HepG2 (cell line): Measurements from ENCODE around the gene GLDN. TPM values are rescaled to one million over a fixed set of nuclear protein-coding genes. Genes with fewer than 3 reads are reported as not detected.

ENCODE experiments used
- ATAC-seq: fragments of 200-7000 bp; cut with Tn5 transposase; 3 replicates; pipeline ENCODE4 v1.9.1; 2020; ENCODE audit warnings: mild to moderate bottlenecking, moderate library complexity
- BruUV-seq: library from RNA; stranded (reverse); fragments of 400-500 nt; replicated peaks from 2 replicates; lab custom pipeline; 2021; lab: Mats Ljungman, UMichigan
- CTCF ChIA-PET: fragments of 300-600 bp; formaldehyde crosslinking; extraction: SDS; loops from one replicate; lab custom pipeline; 2021; ENCODE audit warnings: low total read pairs, inconsistent platforms, low intra/inter-chr PET ratio; lab: Yijun Ruan, JAX
- POLR2A ChIA-PET: fragments of 350-600 bp; sonication (Branson Sonifier 250); formaldehyde crosslinking; loops from one replicate; lab custom pipeline; 2020; ENCODE audit warnings: antibody characterized with exemption, inconsistent platforms; lab: Yijun Ruan, JAX
- DNase-seq: peaks from one replicate; pipeline ENCODE4 v3.0.0-alpha.2; 2015; ENCODE audit warnings: low spot score
- FAIRE-seq: peaks from 3 replicates; lab custom pipeline; 2011; peaks lifted over from hg19 to GRCh38; lab: Jason Lieb, UNC
- H2AFZ ChIP-seq: one replicate; pipeline ENCODE4 v1.6.1; 2011; ENCODE audit warnings: low read length, inconsistent platforms
- H3K27ac ChIP-seq: fragments of 300-600 bp; 3 replicates; pipeline ENCODE4 v1.8.0; 2011; ENCODE audit warnings: mixed run types, mild to moderate bottlenecking, mixed read lengths, low read length, inconsistent platforms; ENCODE audit not compliant: insufficient read depth; ENCODE audit errors: extremely low read length
- H3K27me3 ChIP-seq, 2 experiments: fragments of 200-600 bp in 1 of 2; 2 replicates in 1 of 2; 3 replicates in 1 of 2; pipeline versions ENCODE4 v1.6.0 to v1.8.0; 2011; ENCODE audit warnings: low read length in 2 of 2, mild to moderate bottlenecking in 2 of 2, moderate library complexity in 2 of 2, inconsistent platforms in 1 of 2; ENCODE audit not compliant: insufficient read depth in 2 of 2, control insufficient read depth in 1 of 2
- H3K36me3 ChIP-seq, 2 experiments: fragments of 200-600 bp in 1 of 2; replicated peaks in 1 of 2; 2 replicates in 1 of 2; 3 replicates in 1 of 2; pipeline versions ENCODE4 v1.5.1 to v1.8.0; 2011; ENCODE audit warnings: low read length in 2 of 2, inconsistent platforms in 1 of 2; ENCODE audit not compliant: insufficient read depth in 2 of 2, control insufficient read depth in 1 of 2
- H3K4me1 ChIP-seq: 2 replicates; pipeline ENCODE4 v1.5.1; 2012; ENCODE audit warnings: low read length, inconsistent platforms; ENCODE audit not compliant: insufficient read depth
- H3K4me2 ChIP-seq: 2 replicates; pipeline ENCODE4 v1.6.0; 2011; ENCODE audit warnings: low read depth, low read length, inconsistent platforms
- H3K4me3 ChIP-seq, 3 experiments: fragments of 200-600 bp in 1 of 3; sonication (generic), shearing (Covaris generic) in 1 of 3; replicated peaks in 1 of 3; 2 replicates each; pipeline ENCODE4 v1.5.1; 2011 to 2016; ENCODE audit warnings: low read length in 3 of 3, inconsistent platforms in 2 of 3, low read depth in 2 of 3, mild to moderate bottlenecking in 2 of 3, control low read depth in 1 of 3, mixed read lengths in 1 of 3; ENCODE audit not compliant: insufficient read depth in 1 of 3
- H3K79me2 ChIP-seq: one replicate; pipeline ENCODE4 v1.6.1; 2011; ENCODE audit warnings: low read length, inconsistent platforms; ENCODE audit not compliant: insufficient read depth
- H3K9ac ChIP-seq: 2 replicates; pipeline ENCODE4 v1.6.0; 2011; ENCODE audit warnings: mild to moderate bottlenecking, low read depth, low read length, inconsistent platforms; ENCODE audit not compliant: insufficient read depth
- H3K9me3 ChIP-seq: 2 replicates; pipeline ENCODE4 v1.5.1; 2012; ENCODE audit warnings: mild to moderate bottlenecking, low read length
- H4K20me1 ChIP-seq: 2 replicates; pipeline ENCODE4 v1.6.0; 2011; ENCODE audit warnings: inconsistent platforms, mild to moderate bottlenecking, low read length, moderate library complexity; ENCODE audit not compliant: insufficient read depth
- E2F2 ChIP-seq: sonication (generic); formaldehyde crosslinking; IDR thresholded peaks from 2 replicates; pipeline ENCODE4 v1.4.0; 2020; ENCODE audit warnings: missing genetic modification reagents, borderline replicate concordance
- GABPA ChIP-seq, 2 experiments: IDR thresholded peaks; 2 replicates each; pipeline ENCODE4 v1.6.1; 2011 to 2016; ENCODE audit warnings: low read depth in 2 of 2, low read length in 1 of 2, missing biosample characterization in 1 of 2, missing genetic modification characterization in 1 of 2
- GABPB1 ChIP-seq: IDR thresholded peaks from 2 replicates; pipeline ENCODE4 v1.6.1; 2016; ENCODE audit warnings: mild to moderate bottlenecking, missing genetic modification reagents, moderate library complexity, missing compliant biosample characterization
- ISL2 ChIP-seq: sonication (generic); formaldehyde crosslinking; IDR thresholded peaks from 2 replicates; pipeline ENCODE4 v1.5.0; 2020; ENCODE audit warnings: missing genetic modification reagents
- KLF13 ChIP-seq: sonication (generic); formaldehyde crosslinking; IDR thresholded peaks from 2 replicates; pipeline ENCODE4 v1.4.0; 2020; ENCODE audit warnings: mild to moderate bottlenecking, missing genetic modification reagents
- MAFG ChIP-seq: sonication (generic); formaldehyde crosslinking; IDR thresholded peaks from 2 replicates; pipeline ENCODE4 v1.5.1; 2020; ENCODE audit warnings: mild to moderate bottlenecking, missing genetic modification reagents
- NPAS2 ChIP-seq: sonication (generic); formaldehyde crosslinking; IDR thresholded peaks from 2 replicates; pipeline ENCODE4 v1.8.0; 2022; ENCODE audit warnings: mild to moderate bottlenecking, missing genetic modification reagents, borderline replicate concordance
- STAG1 ChIP-seq: sonication (generic); formaldehyde crosslinking; IDR thresholded peaks from 2 replicates; pipeline ENCODE4 v1.4.0; 2020; ENCODE audit warnings: missing genetic modification reagents
- ZNF20 ChIP-seq: sonication (generic); formaldehyde crosslinking; IDR thresholded peaks from 2 replicates; pipeline ENCODE4 v1.4.0; 2020; ENCODE audit warnings: mild to moderate bottlenecking, moderate library complexity, missing genetic modification reagents
- ZNF44 ChIP-seq: sonication (generic); formaldehyde crosslinking; IDR thresholded peaks from 2 replicates; pipeline ENCODE4 v1.5.1; 2020; ENCODE audit warnings: mild to moderate bottlenecking, missing genetic modification reagents
- ZNF513 ChIP-seq: sonication (generic); formaldehyde crosslinking; conservative IDR thresholded peaks from 2 replicates; pipeline ENCODE4 v1.5.0; 2020; ENCODE audit warnings: missing genetic modification reagents
- ZNF597 ChIP-seq: sonication (generic); formaldehyde crosslinking; IDR thresholded peaks from 2 replicates; pipeline ENCODE4 v1.5.0; 2020; ENCODE audit warnings: missing genetic modification reagents
- ZSCAN9 ChIP-seq: IDR thresholded peaks from 2 replicates; pipeline ENCODE4 v1.6.1; 2016; ENCODE audit warnings: borderline replicate concordance
- WGBS: methylation state at CpG from one replicate; pipeline ENCODE4 v1.1.6; 2017; ENCODE audit warnings: low lambda C conversion rate; 5-methylcytosine and 5-hydroxymethylcytosine counted together
- in situ Hi-C: cut with HindIII; loops from 2 replicates; pipeline ENCODE4 v1.10.0; 2017; ENCODE audit warnings: low pct_unique_long_range_greater_than_20kb; ENCODE audit not compliant: extremely low pct_ligation_motif_present
- intact Hi-C: fragments of 100-400 bp; cut with micrococcal nuclease; formaldehyde crosslinking; loops from one replicate; pipeline ENCODE4 v1.10.0; 2022; ENCODE audit not compliant: unreplicated experiment
- polyA plus RNA-seq, 8 experiments: library from polyadenylated mRNA; depleted of rRNA in 3 of 8; stranded (reverse) in 7 of 8; unstranded in 1 of 8; fragments of >200 nt; fragmentation: Illumina TruSeq in 4 of 8; extraction: Trizol in 4 of 8; gene quantifications; 2 replicates each; pipeline versions ENCODE4 v1.2.1 to v1.2.3, GENCODE V29; 2011 to 2016; ENCODE audit warnings: low read depth in 4 of 8, missing spikeins in 1 of 8, mixed read lengths in 1 of 8; ENCODE audit not compliant: insufficient read depth in 1 of 8
- total RNA-seq, 5 experiments: library from RNA; depleted of rRNA; stranded (reverse); fragments of >200 nt; fragmentation: Illumina TruSeq; extraction: Trizol; gene quantifications; 2 replicates each; pipeline ENCODE4 v1.2.3, GENCODE V29; 2016; ENCODE audit warnings: low read depth in 1 of 5

GLDN gene
- total and polyA plus RNA-seq, 2 of the 13 experiments (the other 11 are each of a cell fraction or from before 2014, with no cell fraction given) = 0.86 to 1.0 TPM

- TF ChIP-seq ZNF597 (CRISPR knock-in tag) = no peak
- no peak for TF ChIP-seq ZSCAN9 (CRISPR knock-in tag)
These were observed 97.1 kb downstream of the GLDN start (continued) for GRCh38 chr15:51438526-51438925.

- no peak for DNase-seq
- H4K20me1 ChIP-seq = no peaks in the 10 kb centered on the region
- TF ChIP-seq MAFG (CRISPR knock-in tag) = no peak
- TF ChIP-seq GABPB1 (CRISPR knock-in tag) = no peak
- TF ChIP-seq E2F2 (CRISPR knock-in tag) = no peak
- no peak for TF ChIP-seq KLF13 (CRISPR knock-in tag)
- no peak for TF ChIP-seq ISL2 (CRISPR knock-in tag)
- no peak for TF ChIP-seq ZNF513
- TF ChIP-seq STAG1 = no peak
- TF ChIP-seq GABPA (IDR thresholded peaks at IDR 0.05; ENCODE audit: low read depth, low read length) = no peak
- no peak for TF ChIP-seq GABPA (CRISPR knock-in tag; IDR thresholded peaks at IDR 0.05; ENCODE audit: low read depth)
- TF ChIP-seq NPAS2 (CRISPR knock-in tag) = no peak
- no peak for TF ChIP-seq ZNF20 (CRISPR knock-in tag)
- no peak for TF ChIP-seq ZNF44 (CRISPR knock-in tag)
- TF ChIP-seq, all 625 proteins: peak for 0
- CTCF ChIA-PET = no interaction called here
- Histone ChIP-seq H3K9ac (no peak overlapping the region), H3K27ac (no peak overlapping the region), H2AFZ (no peak overlapping the region), H3K4me1 (peaks cover 13% of the 10 kb centered on the region), H3K4me3 (no peak overlapping the region), H3K9me3 (no peaks in the 10 kb centered on the region), H3K27me3 (no peaks in the 10 kb centered on the region), H3K36me3 (no peaks in the 10 kb centered on the region), H3K79me2 (no peaks in the 10 kb centered on the region), H3K4me2 (no peak overlapping the region)
- in situ Hi-C loops (no loop called here), intact Hi-C loops (no loop called here)
- POLR2A ChIA-PET = no interaction called here
- FAIRE-seq (no peak), ATAC-seq (peak; percentile 61)
- no TSS peak for BruUV-seq
- WGBS = 100% methylated on average over 1 of the region's 4 CpGs
These were observed 101.9 kb downstream of the GLDN start for GRCh38 chr15:51443282-51443914.
